DND-41 (cell line): ENCODE data around the gene PRKCSH.
A peak's percentile ranks its signal among the peaks of the same experiment; 100 is the strongest.

ENCODE experiments used
- ATAC-seq: fragments of 200-7000 bp; cut with Tn5 transposase; 3 replicates; pipeline ENCODE4 v1.9.1; 2021; ENCODE audit warnings: low read depth; ENCODE audit not compliant: insufficient read depth
- DNase-seq: peaks from one replicate; pipeline ENCODE4 v3.0.0-alpha.2; 2020
- H2AFZ ChIP-seq: 2 replicates; pipeline ENCODE4 v1.6.0; 2012; ENCODE audit warnings: low read depth, low read length
- H3K27ac ChIP-seq: 2 replicates; pipeline ENCODE4 v1.5.1; 2012; ENCODE audit warnings: low read length, inconsistent platforms
- H3K27me3 ChIP-seq: fragments of 200-600 bp; sonication (generic); 2 replicates; pipeline ENCODE4 v1.6.0; 2012; ENCODE audit warnings: low read length, mild to moderate bottlenecking, inconsistent platforms; ENCODE audit not compliant: insufficient read depth, poor library complexity
- H3K36me3 ChIP-seq: 2 replicates; pipeline ENCODE4 v1.5.1; 2012; ENCODE audit warnings: low read length, inconsistent platforms; ENCODE audit not compliant: insufficient read depth
- H3K4me1 ChIP-seq: 2 replicates; pipeline ENCODE4 v1.5.1; 2012; ENCODE audit warnings: mild to moderate bottlenecking, low read length; ENCODE audit not compliant: insufficient read depth
- H3K4me2 ChIP-seq: 2 replicates; pipeline ENCODE4 v1.6.0; 2012; ENCODE audit warnings: mild to moderate bottlenecking, moderate library complexity, low read length, inconsistent platforms; ENCODE audit not compliant: insufficient read depth
- H3K4me3 ChIP-seq, 2 experiments: fragments of 200-600 bp in 1 of 2; shearing (Covaris generic) in 1 of 2; 2 replicates each; pipeline ENCODE4 v1.5.1; 2012 to 2016; ENCODE audit warnings: inconsistent platforms in 2 of 2, low read length in 2 of 2, mild to moderate bottlenecking in 2 of 2, low read depth in 1 of 2, moderate library complexity in 1 of 2
- H3K79me2 ChIP-seq: 2 replicates; pipeline ENCODE4 v1.6.0; 2012; ENCODE audit warnings: low read length, inconsistent platforms; ENCODE audit not compliant: insufficient read depth
- H3K9ac ChIP-seq: 2 replicates; pipeline ENCODE4 v1.6.0; 2012; ENCODE audit warnings: low read depth, mild to moderate bottlenecking, inconsistent platforms, low read length, moderate library complexity
- H3K9me3 ChIP-seq: 2 replicates; pipeline ENCODE4 v1.5.1; 2012; ENCODE audit warnings: low read length, moderate library complexity, mild to moderate bottlenecking, inconsistent platforms; ENCODE audit not compliant: insufficient read depth, severe bottlenecking
- H4K20me1 ChIP-seq: 2 replicates; pipeline ENCODE4 v1.6.0; 2012; ENCODE audit warnings: low read length; ENCODE audit not compliant: insufficient read depth
- EZH2 ChIP-seq: IDR thresholded peaks from 3 replicates; pipeline ENCODE4 v1.6.1; 2012; ENCODE audit warnings: borderline replicate concordance, low read depth, mild to moderate bottlenecking, moderate library complexity, low read length, inconsistent platforms; ENCODE audit not compliant: severe bottlenecking
- TF ChIP-seq, protein P1 (sequence below): IDR thresholded peaks from 2 replicates; pipeline ENCODE4 v1.5.1; 2012; ENCODE audit warnings: borderline replicate concordance, low read length, moderate library complexity, mild to moderate bottlenecking; ENCODE audit not compliant: poor library complexity, severe bottlenecking; ENCODE audit errors: extremely low read depth

PRKCSH gene

DNA sequence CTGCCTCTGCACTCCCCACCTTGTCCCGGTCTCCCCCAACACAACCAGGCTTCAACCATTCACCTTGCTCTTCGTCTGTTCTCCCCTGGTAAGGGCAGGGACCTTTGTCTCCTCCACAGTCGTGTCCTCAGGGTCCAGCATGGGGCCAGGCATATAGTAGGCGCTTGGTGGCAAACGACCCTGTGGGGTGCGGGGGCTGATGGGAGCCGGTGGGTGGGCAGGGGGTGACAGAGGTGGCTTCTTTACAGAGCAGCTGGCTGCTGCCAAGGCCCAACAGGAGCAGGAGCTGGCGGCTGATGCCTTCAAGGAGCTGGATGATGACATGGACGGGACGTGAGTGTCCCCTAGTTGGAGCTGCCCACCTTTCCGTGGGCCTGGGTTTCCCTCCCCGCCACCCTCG, 9.7 kb downstream of the PRKCSH start:
- H3K27me3 ChIP-seq, result no peaks in the 10 kb centered on the region
- DNase-seq, result no peak
- H4K20me1 ChIP-seq, result peaks cover 31% of the 10 kb centered on the region
- no peaks in the 10 kb centered on the region for H3K9me3 ChIP-seq
- H3K4me1 ChIP-seq, result 0 out of 2 replicates have a peak, but pooled peaks cover 3% of the 10 kb centered on the region
- no peak overlapping the region for H3K27ac ChIP-seq
- TF ChIP-seq, protein P1, sequence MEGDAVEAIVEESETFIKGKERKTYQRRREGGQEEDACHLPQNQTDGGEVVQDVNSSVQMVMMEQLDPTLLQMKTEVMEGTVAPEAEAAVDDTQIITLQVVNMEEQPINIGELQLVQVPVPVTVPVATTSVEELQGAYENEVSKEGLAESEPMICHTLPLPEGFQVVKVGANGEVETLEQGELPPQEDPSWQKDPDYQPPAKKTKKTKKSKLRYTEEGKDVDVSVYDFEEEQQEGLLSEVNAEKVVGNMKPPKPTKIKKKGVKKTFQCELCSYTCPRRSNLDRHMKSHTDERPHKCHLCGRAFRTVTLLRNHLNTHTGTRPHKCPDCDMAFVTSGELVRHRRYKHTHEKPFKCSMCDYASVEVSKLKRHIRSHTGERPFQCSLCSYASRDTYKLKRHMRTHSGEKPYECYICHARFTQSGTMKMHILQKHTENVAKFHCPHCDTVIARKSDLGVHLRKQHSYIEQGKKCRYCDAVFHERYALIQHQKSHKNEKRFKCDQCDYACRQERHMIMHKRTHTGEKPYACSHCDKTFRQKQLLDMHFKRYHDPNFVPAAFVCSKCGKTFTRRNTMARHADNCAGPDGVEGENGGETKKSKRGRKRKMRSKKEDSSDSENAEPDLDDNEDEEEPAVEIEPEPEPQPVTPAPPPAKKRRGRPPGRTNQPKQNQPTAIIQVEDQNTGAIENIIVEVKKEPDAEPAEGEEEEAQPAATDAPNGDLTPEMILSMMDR, result no peak
- TF ChIP-seq EZH2, result no peak
- ATAC-seq, result no peak
- peaks cover 16% of the 10 kb centered on the region for H3K79me2 ChIP-seq
- no peak overlapping the region for H2AFZ ChIP-seq
- no peak overlapping the region for H3K9ac ChIP-seq
- H3K4me3 ChIP-seq, result no peak overlapping the region
- H3K36me3 ChIP-seq, result peaks cover 86% of the 10 kb centered on the region
- no peak overlapping the region for H3K4me2 ChIP-seq

DNA sequence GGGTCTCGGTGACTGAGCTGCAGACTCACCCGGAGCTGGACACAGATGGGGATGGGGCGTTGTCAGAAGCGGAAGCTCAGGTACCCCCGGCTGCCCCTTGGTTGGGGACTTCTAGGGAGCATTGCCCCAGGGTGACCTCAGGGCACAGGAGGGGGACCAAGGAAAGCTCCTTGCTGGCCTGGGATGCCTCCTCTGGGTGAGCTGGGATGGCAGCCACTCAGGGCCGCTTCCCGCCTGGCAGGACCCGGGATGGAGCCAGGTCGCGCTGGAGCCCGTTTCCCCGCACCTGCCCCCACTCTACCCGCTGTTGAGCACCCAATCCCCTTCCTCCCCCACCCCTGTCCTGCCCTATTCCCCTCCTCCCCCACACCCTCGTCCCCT, 10.8 kb downstream of the PRKCSH start:
- peaks cover 24% of the 10 kb centered on the region for H4K20me1 ChIP-seq
- H2AFZ ChIP-seq, result no peak overlapping the region
- no peak overlapping the region for H3K4me3 ChIP-seq
- no peaks in the 10 kb centered on the region for H3K27me3 ChIP-seq
- no peak for TF ChIP-seq EZH2
- TF ChIP-seq, protein P1, result no peak
- H3K79me2 ChIP-seq, result peaks cover 9% of the 10 kb centered on the region
- peaks cover 80% of the 10 kb centered on the region for H3K36me3 ChIP-seq
- DNase-seq (no peak), ATAC-seq (no peak)
- no peaks in the 10 kb centered on the region for H3K4me1 ChIP-seq
- no peak overlapping the region for H3K4me2 ChIP-seq
- H3K27ac ChIP-seq, result no peak overlapping the region
- no peak overlapping the region for H3K9ac ChIP-seq
- no peaks in the 10 kb centered on the region for H3K9me3 ChIP-seq

DNA sequence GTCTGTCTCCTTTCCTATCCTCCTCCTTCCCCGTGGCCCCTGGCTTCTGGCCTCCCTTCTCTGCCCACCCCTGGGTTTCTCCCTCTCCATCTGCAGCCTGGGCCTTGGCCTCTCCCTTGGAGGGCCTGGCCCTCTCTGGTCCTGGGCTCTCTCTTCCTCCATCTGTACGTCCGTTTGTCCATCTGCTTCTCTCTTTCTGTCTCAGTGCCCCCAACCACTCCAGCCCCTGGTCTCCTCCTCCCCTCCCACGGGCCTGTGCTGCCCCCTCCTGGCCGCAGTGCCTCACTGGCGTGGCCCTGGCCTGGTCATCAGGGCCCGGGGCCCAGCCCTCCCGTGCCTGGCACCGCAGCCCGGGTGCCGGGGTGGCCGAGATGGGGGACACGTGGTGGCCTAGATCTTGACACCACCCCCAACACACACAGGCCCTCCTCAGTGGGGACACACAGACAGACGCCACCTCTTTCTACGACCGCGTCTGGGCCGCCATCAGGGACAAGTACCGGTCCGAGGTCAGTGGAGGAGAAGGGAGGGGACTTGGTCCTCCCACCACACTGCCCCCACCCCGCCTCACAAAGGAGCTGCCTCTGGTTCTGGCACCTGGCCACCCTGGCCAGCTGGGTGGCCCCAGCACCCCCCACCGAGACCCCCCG, 11.3 kb downstream of the PRKCSH start:
- ATAC-seq (peak; percentile 56; the same call in 1 of the 3 replicates), DNase-seq (peak; percentile 40)
- peaks cover 8% of the 10 kb centered on the region for H3K79me2 ChIP-seq
- H3K36me3 ChIP-seq, result peaks cover 75% of the 10 kb centered on the region
- H3K4me1 ChIP-seq, result no peaks in the 10 kb centered on the region
- no peak overlapping the region for H3K9ac ChIP-seq
- peaks cover 21% of the 10 kb centered on the region for H4K20me1 ChIP-seq
- H3K4me2 ChIP-seq, result no peak overlapping the region
- no peak overlapping the region for H3K27ac ChIP-seq
- H3K4me3 ChIP-seq, result no peak overlapping the region
- TF ChIP-seq, protein P1, result peak; percentile 72
- TF ChIP-seq EZH2, result no peak
- no peaks in the 10 kb centered on the region for H3K9me3 ChIP-seq
- no peak overlapping the region for H2AFZ ChIP-seq
- H3K27me3 ChIP-seq, result no peaks in the 10 kb centered on the region
